CD4-positive, CD25-positive, alpha-beta regulatory T cell (primary cell): ENCODE measurements around the gene WDR20. TPM values are rescaled to one million over a fixed set of nuclear protein-coding genes. Genes with fewer than 3 reads are reported as not detected.
"Not testable (repeated sequence)": the region's sequence is repeated elsewhere in the genome, so short reads cannot be mapped to it uniquely, and the experiment has no call there.

Experiments
- ATAC-seq, 2 donors: fragments of 150-1000 bp; cut with Tn5 transposase; one replicate each; pipeline ENCODE4 v1.10.0; 2021; ENCODE audit warnings: low read depth in 2 of 2, moderate number of reproducible peaks in 2 of 2, moderate library complexity in 1 of 2
- DNase-seq, 3 donors: peaks; one replicate each; pipeline versions ENCODE4 v3.0.0 to v3.0.0-alpha.2; 2012 to 2022; ENCODE audit warnings: mixed read lengths in 1 of 3
- H3K27ac ChIP-seq: one replicate; pipeline ENCODE4 v1.7.0; 2013; ENCODE audit warnings: mild to moderate bottlenecking, low read length; ENCODE audit not compliant: insufficient read depth, poor library complexity, severe bottlenecking
- H3K27me3 ChIP-seq: one replicate; pipeline ENCODE4 v1.7.0; 2013; ENCODE audit warnings: low read length; ENCODE audit not compliant: control insufficient read depth, insufficient read depth
- H3K36me3 ChIP-seq: one replicate; pipeline ENCODE4 v1.7.0; 2013; ENCODE audit warnings: mild to moderate bottlenecking, low read length, moderate library complexity; ENCODE audit not compliant: control insufficient read depth, insufficient read depth
- H3K4me1 ChIP-seq: 2 replicates; pipeline ENCODE4 v1.7.0; 2013; ENCODE audit warnings: mild to moderate bottlenecking, low read length; ENCODE audit not compliant: insufficient read depth, control insufficient read depth, poor library complexity, severe bottlenecking
- H3K4me3 ChIP-seq: one replicate; pipeline ENCODE4 v1.7.0; 2013; ENCODE audit warnings: low read depth, mild to moderate bottlenecking, low read length, moderate library complexity
- H3K9me3 ChIP-seq, 2 experiments: 1 replicate in 1 of 2; 2 replicates in 1 of 2; pipeline ENCODE4 v1.7.0; 2013; ENCODE audit warnings: low read length in 2 of 2, mild to moderate bottlenecking in 1 of 2, moderate library complexity in 1 of 2; ENCODE audit not compliant: control insufficient read depth in 2 of 2
- H3K27ac Mint-ChIP-seq, 3 donors: one replicate each; pipeline ENCODE4 v1.8.0; 2020 to 2022; ENCODE audit warnings: mild to moderate bottlenecking in 3 of 3, mixed read lengths in 3 of 3, moderate library complexity in 2 of 3
- H3K27me3 Mint-ChIP-seq: one replicate; pipeline ENCODE4 v1.8.0; 2022; ENCODE audit warnings: mild to moderate bottlenecking, mixed read lengths
- H3K36me3 Mint-ChIP-seq: one replicate; pipeline ENCODE4 v1.8.0; 2020; ENCODE audit warnings: mixed read lengths
- H3K4me1 Mint-ChIP-seq, 4 donors: one replicate each; pipeline ENCODE4 v1.8.0; 2020 to 2022; ENCODE audit warnings: mixed read lengths in 4 of 4, mild to moderate bottlenecking in 1 of 4
- H3K4me3 Mint-ChIP-seq, 4 donors: one replicate each; pipeline ENCODE4 v1.8.0; 2020 to 2022; ENCODE audit warnings: mild to moderate bottlenecking in 4 of 4, mixed read lengths in 4 of 4, moderate library complexity in 3 of 4
- H3K9me3 Mint-ChIP-seq, 7 donors: one replicate each; pipeline ENCODE4 v1.8.0; 2020 to 2022; ENCODE audit warnings: mixed read lengths in 7 of 7, mild to moderate bottlenecking in 3 of 7, moderate library complexity in 2 of 7
- polyA plus RNA-seq, 4 donors: library from polyadenylated mRNA; unstranded; fragments of 300-500 nt; fragmentation: Illumina TruSeq; gene quantifications; one replicate each; pipeline ENCODE4 v1.2.3, GENCODE V29; 2021
- total RNA-seq: library from RNA; stranded (reverse); gene quantifications from one replicate; pipeline ENCODE4 v1.2.3, GENCODE V29; 2022

The WDR20 gene
- total and polyA plus RNA-seq, 5 donors from 2014 or later: 13.0 to 66.7 (median 19.0) TPM

DNA sequence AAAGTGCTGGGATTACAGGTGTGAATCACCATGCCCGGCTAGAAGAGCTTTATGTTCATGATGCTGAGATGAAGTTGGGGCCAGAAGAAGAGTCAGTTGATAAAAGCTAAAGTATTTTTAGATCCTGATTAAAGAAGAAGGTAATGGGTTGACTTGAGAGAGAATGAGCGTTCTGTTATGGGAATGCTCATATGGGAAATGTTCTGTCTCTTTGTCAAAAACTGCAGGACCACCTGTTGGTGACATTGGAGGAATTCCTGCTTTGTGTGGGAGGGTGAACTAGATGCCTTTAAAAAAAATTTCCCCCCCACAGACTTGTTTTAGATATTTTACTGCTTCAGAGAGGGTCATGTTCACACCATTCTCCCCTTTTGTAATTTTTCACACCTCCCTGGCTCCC, 6.7 kb downstream of the WDR20 start:
- no peaks in the 10 kb centered on the region for H3K27me3 ChIP-seq
- H3K36me3 ChIP-seq: peaks cover 19% of the 10 kb centered on the region
- ATAC-seq (no peak), DNase-seq (no peak)
- H3K27ac ChIP-seq: no peak overlapping the region
- Mint-ChIP-seq H3K9me3 (no peaks in the 10 kb centered on the region), H3K27ac (peak overlapping the region in 1 of 3 donors; percentile 76), H3K27me3 (no peaks in the 10 kb centered on the region), H3K36me3 (peaks cover 23% of the 10 kb centered on the region), H3K4me3 (no peak overlapping the region), H3K4me1 (peaks cover 16 to 66% (median 33%) of the 10 kb centered on the region in 4 donors)
- H3K4me3 ChIP-seq: no peak overlapping the region
- peaks cover 17% of the 10 kb centered on the region for H3K4me1 ChIP-seq
- H3K9me3 ChIP-seq: no peaks in the 10 kb centered on the region

DNA sequence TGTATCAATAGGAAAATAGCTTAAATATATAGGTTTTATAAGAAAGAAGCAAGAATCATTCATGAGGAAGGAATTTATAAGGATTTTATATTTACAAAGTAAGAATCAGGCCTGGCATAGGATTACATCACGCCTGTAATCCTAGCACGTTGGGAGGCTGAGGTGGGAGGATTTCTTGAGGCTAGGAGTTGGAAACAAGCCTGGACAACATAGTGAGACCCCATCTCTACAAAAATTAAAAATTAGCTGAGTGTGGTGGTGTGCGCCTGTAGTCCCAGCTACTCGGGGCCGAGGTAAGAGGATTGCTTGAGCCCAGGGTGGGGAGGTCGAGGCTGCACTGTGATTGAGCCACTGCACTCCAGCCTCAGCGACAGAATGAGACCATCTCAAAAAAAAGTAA, 10.4 kb downstream of the WDR20 start:
- Mint-ChIP-seq H3K36me3 (peaks cover 37% of the 10 kb centered on the region), H3K27me3 (no peaks in the 10 kb centered on the region)
- H3K27me3 ChIP-seq: no peaks in the 10 kb centered on the region

GRCh38 chr14:102150744-102151143, 11.0 kb downstream of the WDR20 start:
- H3K9me3 Mint-ChIP-seq: peaks cover 0 to 2% (median 0%) of the 10 kb centered on the region in 7 donors
- no peaks in the 10 kb centered on the region for H3K9me3 ChIP-seq
- no peak overlapping the region for H3K27ac ChIP-seq
- peaks cover 30% of the 10 kb centered on the region for H3K36me3 Mint-ChIP-seq
- H3K36me3 ChIP-seq: peaks cover 33% of the 10 kb centered on the region
- H3K4me1 ChIP-seq: peaks cover 12% of the 10 kb centered on the region
- ATAC-seq: no peak
- H3K4me3 ChIP-seq: no peak overlapping the region
- H3K27me3 Mint-ChIP-seq: no peaks in the 10 kb centered on the region
- peaks cover 36 to 72% (median 45%) of the 10 kb centered on the region in 4 donors for H3K4me1 Mint-ChIP-seq
- no peaks in the 10 kb centered on the region for H3K27me3 ChIP-seq
- H3K27ac Mint-ChIP-seq: no peak overlapping the region
- no peak overlapping the region for H3K4me3 Mint-ChIP-seq
- DNase-seq: no peak

More for the DNA sequence above, 10.4 kb downstream of the WDR20 start:
- no peak overlapping the region for H3K27ac Mint-ChIP-seq
- Histone ChIP-seq H3K4me3 (no peak overlapping the region), H3K9me3 (no peaks in the 10 kb centered on the region), H3K4me1 (peaks cover 12% of the 10 kb centered on the region), H3K36me3 (peaks cover 33% of the 10 kb centered on the region), H3K27ac (no peak overlapping the region)
- no peak overlapping the region for H3K4me3 Mint-ChIP-seq
- H3K9me3 Mint-ChIP-seq: peaks cover 0 to 2% (median 0%) of the 10 kb centered on the region in 7 donors
- DNase-seq (no peak), ATAC-seq (no peak)
- peaks cover 33 to 75% (median 48%) of the 10 kb centered on the region in 4 donors for H3K4me1 Mint-ChIP-seq

DNA sequence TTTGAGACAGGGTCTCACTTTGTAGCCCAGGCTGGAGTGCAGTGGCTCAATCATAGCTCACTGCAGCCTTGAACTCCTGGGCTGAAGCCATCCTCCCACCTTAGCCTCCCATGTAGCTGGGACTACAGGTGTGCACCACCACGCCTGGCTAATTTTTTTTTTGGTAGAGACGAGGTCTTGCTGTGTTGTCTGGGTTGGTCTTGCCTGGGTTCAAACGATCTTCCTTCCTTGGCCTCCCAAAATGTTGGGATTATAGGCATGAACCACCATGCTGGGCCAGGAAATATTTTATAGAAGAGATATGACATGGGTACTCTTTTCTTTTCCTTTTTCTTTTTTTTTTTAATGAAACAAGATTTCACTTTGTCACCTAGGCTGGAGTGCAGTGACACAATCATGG, 11.7 kb downstream of the WDR20 start:
- not testable (repeated sequence) for H3K9me3 Mint-ChIP-seq, H3K4me1 ChIP-seq, H3K27ac ChIP-seq, H3K4me3 Mint-ChIP-seq, H3K4me3 ChIP-seq, DNase-seq, ATAC-seq, H3K27me3 Mint-ChIP-seq, H3K9me3 ChIP-seq, H3K27me3 ChIP-seq
- Mint-ChIP-seq H3K36me3 (peaks cover 25% of the 10 kb centered on the region), H3K27ac (peak overlapping the region in 1 of 3 donors; percentile 48), H3K4me1 (peaks cover 32 to 67% (median 40%) of the 10 kb centered on the region in 4 donors)
- peaks cover 33% of the 10 kb centered on the region for H3K36me3 ChIP-seq

GRCh38 chr14:102154121-102154520, 14.4 kb downstream of the WDR20 start:
- ATAC-seq (no peak), DNase-seq (no peak)
- H3K4me3 Mint-ChIP-seq: peak overlapping the region in 1 of 4 donors; percentile 22
- H3K9me3 Mint-ChIP-seq: peaks cover 0 to 2% (median 0%) of the 10 kb centered on the region in 7 donors
- peaks cover 20% of the 10 kb centered on the region for H3K36me3 Mint-ChIP-seq
- Histone ChIP-seq H3K4me3 (no peak overlapping the region), H3K27me3 (no peaks in the 10 kb centered on the region), H3K27ac (no peak overlapping the region), H3K36me3 (peaks cover 29% of the 10 kb centered on the region), H3K9me3 (no peaks in the 10 kb centered on the region), H3K4me1 (no peaks in the 10 kb centered on the region)
- H3K27ac Mint-ChIP-seq: peak overlapping the region in 2 of 3 donors; percentile 21 to 47
- H3K27me3 Mint-ChIP-seq: no peaks in the 10 kb centered on the region
- peaks cover 41 to 70% (median 45%) of the 10 kb centered on the region in 4 donors for H3K4me1 Mint-ChIP-seq

DNA sequence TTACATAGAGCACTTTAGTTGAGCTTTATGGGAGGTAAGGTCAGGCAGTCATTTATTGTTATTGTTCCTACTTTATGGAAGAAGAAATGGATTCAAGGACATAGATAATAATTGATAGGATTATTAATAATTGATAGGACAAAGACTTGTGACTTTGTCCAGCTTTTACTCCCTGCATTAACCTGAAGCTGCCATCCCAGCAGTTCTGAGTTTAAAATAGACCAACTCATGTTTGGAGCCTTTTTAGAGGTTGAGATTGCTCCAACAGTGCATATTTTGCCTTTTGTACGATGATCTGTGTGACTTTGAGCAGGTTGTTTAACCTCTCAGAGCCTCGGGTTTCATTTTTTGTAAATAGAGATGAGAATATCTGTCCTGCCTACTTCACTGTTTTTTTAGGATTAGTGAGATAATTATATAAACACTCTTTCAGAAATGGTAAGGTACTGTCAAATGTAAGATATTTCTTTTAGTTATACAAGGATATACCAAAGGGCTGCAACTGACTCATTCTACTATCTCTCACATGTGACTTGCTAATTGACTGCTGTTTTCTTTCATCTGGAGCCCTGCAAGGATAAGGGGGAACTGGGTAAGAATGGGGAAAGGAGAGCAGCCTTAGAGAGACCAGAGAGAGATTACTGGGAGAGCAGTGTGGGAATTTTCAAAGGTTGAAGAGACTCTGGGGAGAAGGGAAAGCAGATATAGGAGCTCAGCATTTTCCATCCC, 15.3 kb downstream of the WDR20 start:
- Mint-ChIP-seq H3K36me3 (peaks cover 17% of the 10 kb centered on the region), H3K27me3 (no peaks in the 10 kb centered on the region), H3K4me1 (peaks cover 38 to 77% (median 46%) of the 10 kb centered on the region in 4 donors), H3K27ac (no peak overlapping the region), H3K9me3 (peaks cover 0 to 2% (median 0%) of the 10 kb centered on the region in 7 donors), H3K4me3 (no peak overlapping the region)
- DNase-seq: no peak
- ATAC-seq: no peak
- no peaks in the 10 kb centered on the region for H3K9me3 ChIP-seq
- no peak overlapping the region for H3K4me3 ChIP-seq
- no peaks in the 10 kb centered on the region for H3K27me3 ChIP-seq
- H3K4me1 ChIP-seq: no peaks in the 10 kb centered on the region
- peaks cover 29% of the 10 kb centered on the region for H3K36me3 ChIP-seq
- no peak overlapping the region for H3K27ac ChIP-seq

DNA sequence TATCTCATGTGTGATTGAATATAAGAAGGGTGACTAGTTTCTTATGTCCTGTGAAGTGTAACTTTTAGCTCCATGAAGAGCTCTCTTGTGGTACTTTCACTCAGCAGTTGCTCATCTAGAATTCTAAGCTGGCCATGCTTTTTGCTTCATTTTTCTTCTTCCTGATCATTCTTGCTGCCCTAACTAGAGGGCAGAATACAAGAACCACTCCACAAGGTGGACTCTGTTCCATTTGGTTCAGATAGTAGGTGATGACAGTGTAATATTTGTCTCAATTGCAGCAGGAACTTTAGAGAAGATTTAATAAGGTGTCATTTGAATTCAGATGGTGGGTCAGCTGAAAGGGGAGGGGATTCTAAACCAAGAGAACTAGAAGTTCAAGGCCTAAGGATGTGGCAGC, 17.6 kb downstream of the WDR20 start:
- H3K4me1 Mint-ChIP-seq: peaks cover 41 to 75% (median 47%) of the 10 kb centered on the region in 4 donors
- peak overlapping the region in 1 of 3 donors; percentile 34 for H3K27ac Mint-ChIP-seq
- H3K27me3 ChIP-seq: no peaks in the 10 kb centered on the region
- H3K36me3 ChIP-seq: peaks cover 16% of the 10 kb centered on the region
- H3K9me3 Mint-ChIP-seq: peaks cover 0 to 2% (median 0%) of the 10 kb centered on the region in 7 donors
- no peak for ATAC-seq
- no peak for DNase-seq
- peaks cover 3% of the 10 kb centered on the region for H3K4me1 ChIP-seq
- no peaks in the 10 kb centered on the region for H3K9me3 ChIP-seq
- H3K4me3 ChIP-seq: no peak overlapping the region
- H3K27ac ChIP-seq: no peak overlapping the region
- no peaks in the 10 kb centered on the region for H3K27me3 Mint-ChIP-seq
- H3K4me3 Mint-ChIP-seq: no peak overlapping the region
- H3K36me3 Mint-ChIP-seq: peaks cover 12% of the 10 kb centered on the region

DNA sequence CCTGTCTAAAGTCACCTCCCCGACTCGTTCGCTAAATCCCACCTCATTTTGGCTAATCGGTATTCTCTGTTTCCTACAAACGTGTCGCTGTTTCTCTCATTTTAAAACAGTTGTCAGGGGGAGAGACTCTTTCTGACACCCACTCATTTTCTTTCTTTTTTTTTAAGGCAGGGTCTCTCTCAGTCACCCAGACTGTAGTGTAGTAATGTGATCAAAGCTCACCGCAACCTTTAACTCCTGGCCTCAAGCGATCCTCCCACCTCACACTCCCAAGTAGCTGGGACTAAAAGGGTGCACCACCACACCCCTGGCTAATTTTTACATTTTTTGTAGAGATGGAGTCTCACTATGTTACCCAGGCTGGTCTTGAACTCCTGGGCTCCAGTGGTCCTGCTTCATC, 19.1 kb downstream of the WDR20 start:
- H3K27me3 Mint-ChIP-seq: no peaks in the 10 kb centered on the region
- peak overlapping the region in 1 of 4 donors; percentile 38 for H3K4me3 Mint-ChIP-seq
- no peak overlapping the region for H3K27ac ChIP-seq
- peaks cover 3% of the 10 kb centered on the region for H3K4me1 ChIP-seq
- ATAC-seq: no peak
- peaks cover 38 to 75% (median 47%) of the 10 kb centered on the region in 4 donors for H3K4me1 Mint-ChIP-seq
- H3K4me3 ChIP-seq: no peak overlapping the region
- no peak for DNase-seq
- H3K9me3 Mint-ChIP-seq: peaks cover 0 to 2% (median 0%) of the 10 kb centered on the region in 7 donors
- no peaks in the 10 kb centered on the region for H3K9me3 ChIP-seq
- peaks cover 9% of the 10 kb centered on the region for H3K36me3 Mint-ChIP-seq
- peak overlapping the region in 2 of 3 donors; percentile 34 to 47 for H3K27ac Mint-ChIP-seq
- peaks cover 5% of the 10 kb centered on the region for H3K36me3 ChIP-seq
- no peaks in the 10 kb centered on the region for H3K27me3 ChIP-seq
